IMR-90 (cell line): ENCODE measurements around the gene ANKFN1. TPM values are rescaled to one million over a fixed set of nuclear protein-coding genes. Genes with fewer than 3 reads are reported as not detected.

Experiments
- ATAC-seq: fragments of 200-7000 bp; cut with Tn5 transposase; 2 replicates; pipeline ENCODE4 v1.9.1; 2020; ENCODE audit warnings: low read depth, mild to moderate bottlenecking, moderate library complexity
- BruUV-seq: library from RNA; stranded (reverse); fragments of 400-500 nt; replicated peaks from 2 replicates; lab custom pipeline; 2021; lab: Mats Ljungman, UMichigan
- CTCF ChIA-PET: fragments of 300-600 bp; formaldehyde crosslinking; extraction: SDS; loops from one replicate; lab custom pipeline; 2021; ENCODE audit warnings: antibody characterized with exemption; lab: Yijun Ruan, JAX
- POLR2A ChIA-PET: fragments of 300-600 bp; sonication (Branson Sonifier 250); formaldehyde crosslinking; loops from one replicate; lab custom pipeline; 2022; ENCODE audit warnings: antibody characterized with exemption; ENCODE audit not compliant: unreplicated experiment; lab: Charles Lee
- DNase-seq: peaks from one replicate; pipeline ENCODE4 v3.0.0; 2013
- H2AFZ ChIP-seq: replicated peaks from 2 replicates; pipeline ENCODE3; 2013; ENCODE audit warnings: low read length, mild to moderate bottlenecking; ENCODE audit not compliant: poor library complexity
- H2AK5ac ChIP-seq: 2 replicates; pipeline ENCODE4 v1.6.1; 2013; ENCODE audit warnings: low read depth, low read length, inconsistent platforms
- H2AK9ac ChIP-seq: replicated peaks from 2 replicates; pipeline ENCODE3; 2013; ENCODE audit warnings: mild to moderate bottlenecking, low read depth, low read length, moderate library complexity; ENCODE audit not compliant: poor library complexity
- H2BK120ac ChIP-seq: 2 replicates; pipeline ENCODE4 v1.6.1; 2013; ENCODE audit warnings: low read depth, low read length, inconsistent platforms
- H2BK15ac ChIP-seq: 3 replicates; pipeline ENCODE4 v1.6.1; 2013; ENCODE audit warnings: low read depth, low read length, inconsistent platforms
- H2BK20ac ChIP-seq: 2 replicates; pipeline ENCODE4 v1.6.1; 2013; ENCODE audit warnings: low read depth, mild to moderate bottlenecking, inconsistent platforms, low read length, moderate library complexity
- H2BK5ac ChIP-seq: 2 replicates; pipeline ENCODE4 v1.6.1; 2013; ENCODE audit warnings: mild to moderate bottlenecking, low read depth, low read length, inconsistent platforms; ENCODE audit not compliant: poor library complexity, severe bottlenecking
- H3K14ac ChIP-seq: replicated peaks from 2 replicates; pipeline ENCODE4 v1.6.1; 2013; ENCODE audit warnings: low read depth, low read length, inconsistent platforms
- H3K18ac ChIP-seq: 2 replicates; pipeline ENCODE4 v1.6.1; 2013; ENCODE audit warnings: low read depth, low read length, control low read depth
- H3K23ac ChIP-seq: 2 replicates; pipeline ENCODE4 v1.6.1; 2013; ENCODE audit warnings: low read depth, low read length, inconsistent platforms
- H3K27ac ChIP-seq: 2 replicates; pipeline ENCODE4 v1.5.1; 2013; ENCODE audit warnings: mild to moderate bottlenecking, control low read depth, low read length; ENCODE audit not compliant: insufficient read depth
- H3K27me3 ChIP-seq: 2 replicates; pipeline ENCODE4 v1.6.1; 2013; ENCODE audit warnings: low read length; ENCODE audit not compliant: control insufficient read depth, insufficient read depth
- H3K36me3 ChIP-seq: 2 replicates; pipeline ENCODE4 v1.6.1; 2013; ENCODE audit warnings: low read length, mixed read lengths; ENCODE audit not compliant: control insufficient read depth, insufficient read depth
- H3K4ac ChIP-seq: 2 replicates; pipeline ENCODE4 v1.6.1; 2013; ENCODE audit warnings: low read depth, low read length, inconsistent platforms
- H3K4me1 ChIP-seq: 2 replicates; pipeline ENCODE4 v1.6.1; 2013; ENCODE audit warnings: low read length, mixed read lengths; ENCODE audit not compliant: control insufficient read depth, insufficient read depth
- H3K4me2 ChIP-seq: 2 replicates; pipeline ENCODE4 v1.6.1; 2013; ENCODE audit warnings: low read depth, mild to moderate bottlenecking, control low read depth, low read length, moderate library complexity
- H3K4me3 ChIP-seq: 2 replicates; pipeline ENCODE4 v1.5.1; 2013; ENCODE audit warnings: low read depth, mild to moderate bottlenecking, control low read depth, low read length, moderate library complexity; ENCODE audit not compliant: insufficient read depth
- H3K56ac ChIP-seq: 2 replicates; pipeline ENCODE4 v1.6.1; 2013; ENCODE audit warnings: low read length, inconsistent platforms; ENCODE audit not compliant: insufficient read depth; ENCODE audit errors: extremely low read depth
- H3K79me1 ChIP-seq, 2 experiments: 2 replicates each; pipeline ENCODE4 v1.6.1; 2013; ENCODE audit warnings: low read length in 2 of 2, inconsistent platforms in 1 of 2, low read depth in 1 of 2
- H3K9ac ChIP-seq: 2 replicates; pipeline ENCODE4 v1.6.1; 2013; ENCODE audit warnings: low read depth, low read length, control low read depth
- H3K9me1 ChIP-seq: 2 replicates; pipeline ENCODE4 v1.6.1; 2013; ENCODE audit warnings: low read length, inconsistent platforms; ENCODE audit not compliant: insufficient read depth
- H3K9me3 ChIP-seq: 2 replicates; pipeline ENCODE4 v1.6.1; 2013; ENCODE audit warnings: low read length; ENCODE audit not compliant: control insufficient read depth, insufficient read depth
- H4K20me1 ChIP-seq: 2 replicates; pipeline ENCODE4 v1.6.1; 2013; ENCODE audit warnings: low read length, inconsistent platforms; ENCODE audit not compliant: insufficient read depth
- H4K5ac ChIP-seq: 2 replicates; pipeline ENCODE4 v1.6.1; 2013; ENCODE audit warnings: mild to moderate bottlenecking, low read depth, low read length, control low read depth
- H4K8ac ChIP-seq, 2 experiments: 2 replicates each; pipeline ENCODE4 v1.6.1; 2013; ENCODE audit warnings: low read depth in 2 of 2, low read length in 2 of 2, control low read depth in 1 of 2, inconsistent platforms in 1 of 2
- H4K91ac ChIP-seq: 2 replicates; pipeline ENCODE4 v1.6.1; 2013; ENCODE audit warnings: low read depth, low read length, inconsistent platforms; ENCODE audit not compliant: insufficient read depth
- BHLHE40 ChIP-seq: fragments of 150-350 bp; IDR thresholded peaks from 2 replicates; pipeline ENCODE4 v1.6.1; 2016; ENCODE audit warnings: mild to moderate bottlenecking, low read depth, low read length
- CEBPB ChIP-seq: IDR thresholded peaks from 2 replicates; pipeline ENCODE4 v1.6.1; 2012; ENCODE audit warnings: low read depth, low read length, improper control_type of control experiment
- CHD1 ChIP-seq: IDR thresholded peaks from 2 replicates; pipeline ENCODE4 v1.6.1; 2012; ENCODE audit warnings: low read depth, low read length, improper control_type of control experiment
- CTCF ChIP-seq: conservative IDR thresholded peaks from 2 replicates; pipeline ENCODE4 v1.5.1; 2012; ENCODE audit warnings: mild to moderate bottlenecking, low read depth, low read length, improper control_type of control experiment
- ELK1 ChIP-seq: fragments of 150-350 bp; IDR thresholded peaks from 2 replicates; pipeline ENCODE4 v1.6.1; 2016; ENCODE audit warnings: low read depth, mild to moderate bottlenecking, low read length, moderate library complexity, borderline replicate concordance
- FOS ChIP-seq: fragments of 150-350 bp; IDR thresholded peaks from 2 replicates; pipeline ENCODE4 v1.6.1; 2016; ENCODE audit warnings: low read depth, low read length
- MAFK ChIP-seq: IDR thresholded peaks from 2 replicates; pipeline ENCODE4 v1.6.1; 2012; ENCODE audit warnings: low read depth, low read length, improper control_type of control experiment
- MAZ ChIP-seq: IDR thresholded peaks from 2 replicates; pipeline ENCODE4 v1.6.1; 2012; ENCODE audit warnings: low read depth, mild to moderate bottlenecking, low read length, improper control_type of control experiment, moderate library complexity, borderline replicate concordance
- MXI1 ChIP-seq: IDR thresholded peaks from 2 replicates; pipeline ENCODE4 v1.6.1; 2012; ENCODE audit warnings: low read depth, mild to moderate bottlenecking, low read length, moderate library complexity, borderline replicate concordance
- NFE2L2 ChIP-seq: fragments of 150-350 bp; IDR thresholded peaks from 2 replicates; pipeline ENCODE4 v1.6.1; 2016; ENCODE audit warnings: low read depth, mild to moderate bottlenecking, low read length
- RAD21 ChIP-seq: IDR thresholded peaks from 2 replicates; pipeline ENCODE4 v1.6.1; 2012; ENCODE audit warnings: low read length, improper control_type of control experiment
- RCOR1 ChIP-seq: IDR thresholded peaks from 2 replicates; pipeline ENCODE4 v1.6.1; 2012; ENCODE audit warnings: mild to moderate bottlenecking, low read length, improper control_type of control experiment; ENCODE audit not compliant: insufficient replicate concordance
- RFX5 ChIP-seq: IDR thresholded peaks from 2 replicates; pipeline ENCODE4 v1.8.0; 2012; ENCODE audit warnings: low read depth, mild to moderate bottlenecking, low read length, moderate library complexity
- SMC3 ChIP-seq: fragments of 150-350 bp; IDR thresholded peaks from 2 replicates; pipeline ENCODE4 v1.6.1; 2016; ENCODE audit warnings: low read depth, mild to moderate bottlenecking, antibody characterized with exemption, low read length, moderate library complexity
- WGBS, 2 experiments: methylation state at CpG; one replicate each; pipeline versions ENCODE4 v1.1.5 to v1.1.7; 2013; ENCODE audit warnings: missing lambda C conversion rate in 2 of 2; ENCODE audit not compliant: insufficient read length in 1 of 2; ENCODE audit errors: extremely low coverage in 2 of 2; 5-methylcytosine and 5-hydroxymethylcytosine counted together
- dilution Hi-C: fragments of 300-500 bp; cut with HindIII; formaldehyde crosslinking; loops from one replicate; pipeline ENCODE4 v1.14.3; 2018; ENCODE audit warnings: low sequenced_read_pairs; ENCODE audit not compliant: unreplicated experiment
- in situ Hi-C: fragments of 300-500 bp; cut with MboI; formaldehyde crosslinking; loops from 3 replicates; pipeline ENCODE4 v1.14.3; 2019; ENCODE audit warnings: low sequenced_read_pairs, inconsistent platforms, mixed read lengths
- intact Hi-C: fragments of 100-400 bp; cut with micrococcal nuclease; formaldehyde crosslinking; loops from 2 replicates; pipeline ENCODE4 v1.10.0; 2022
- polyA plus RNA-seq, 3 experiments: library from polyadenylated mRNA; depleted of rRNA; stranded (reverse); fragments of >200 nt; gene quantifications; 2 replicates each; pipeline ENCODE4 v1.2.3, GENCODE V29; 2012; ENCODE audit warnings: low replicate concordance in 1 of 3
- total RNA-seq: library from RNA; depleted of rRNA; stranded (reverse); fragments of >200 nt; gene quantifications from 2 replicates; pipeline ENCODE4 v1.2.3, GENCODE V29; 2012

The ANKFN1 gene
- total and polyA plus RNA-seq, 2 of the 4 experiments (the other 2 are of a cell fraction), result not detected

- no peak overlapping the region for H3K18ac ChIP-seq
- H3K9ac ChIP-seq, result no peak overlapping the region
- in situ Hi-C loops (no loop called here), dilution Hi-C loops (no loop called here), intact Hi-C loops (no loop called here)
- no peaks in the 10 kb centered on the region for H3K4me1 ChIP-seq
- no peak overlapping the region for H4K5ac ChIP-seq
- no peak overlapping the region for H3K4me3 ChIP-seq
- H2AK9ac ChIP-seq, result no peak overlapping the region
- H4K20me1 ChIP-seq, result no peaks in the 10 kb centered on the region
- no peaks in the 10 kb centered on the region for H3K9me1 ChIP-seq
- no peak overlapping the region for H2AK5ac ChIP-seq
- H3K27me3 ChIP-seq, result no peaks in the 10 kb centered on the region
- no peak overlapping the region for H3K14ac ChIP-seq
- no peak overlapping the region for H3K23ac ChIP-seq
- DNase-seq, result no peak
- H2BK20ac ChIP-seq, result no peak overlapping the region
- H2AFZ ChIP-seq, result no peak overlapping the region
- no peak overlapping the region for H2BK120ac ChIP-seq
- TF ChIP-seq BHLHE40 (no peak), RCOR1 (no peak), MAZ (no peak), CTCF (no peak), SMC3 (no peak), CEBPB (no peak), CHD1 (no peak), RFX5 (no peak), FOS (no peak), ELK1 (no peak), NFE2L2 (no peak), RAD21 (no peak), MXI1 (no peak), MAFK (no peak)
- no peaks in the 10 kb centered on the region for H3K79me1 ChIP-seq
- no peak overlapping the region for H3K4me2 ChIP-seq
- POLR2A ChIA-PET, result no interaction called here
- ATAC-seq, result no peak
- no peak overlapping the region for H3K27ac ChIP-seq
- H4K8ac ChIP-seq, result no peak overlapping the region
- H3K4ac ChIP-seq, result no peak overlapping the region
- H2BK15ac ChIP-seq, result no peak overlapping the region
- CTCF ChIA-PET, result no interaction called here
- no peak overlapping the region for H3K56ac ChIP-seq
- WGBS, 2 experiments, result no CpG with 5 or more reads among the region's 7 CpGs
- no peaks in the 10 kb centered on the region for H3K9me3 ChIP-seq
- no TSS peak for BruUV-seq
- H2BK5ac ChIP-seq, result no peak overlapping the region
- no peak overlapping the region for H4K91ac ChIP-seq
- H3K36me3 ChIP-seq, result no peaks in the 10 kb centered on the region
Measured at GRCh38 chr17:56558088-56558487, 404.8 kb downstream of the ANKFN1 start.
